HG03097 (cell line): ENCODE data around the gene ZNF525.
"Not testable (repeated sequence)": the region's sequence is repeated elsewhere in the genome, so short reads cannot be mapped to it uniquely, and the experiment has no call there.

ENCODE experiments used
- ATAC-seq: cut with Tn5 transposase; IDR thresholded peaks from one replicate; pipeline ENCODE4 v1.9.1; 2021; ENCODE audit not compliant: unreplicated experiment, low FRiP score

Gene ZNF525

GRCh38 chr19:53394974-53395839 is 29.7 kb downstream of the ZNF525 start, which contains the start of gene ZNF765:
Gene ZNF765 (plus strand): TSS chr19:53395149. CDS start chr19:53398016, 2,867 bp downstream.
- peak; percentile 92 for ATAC-seq

GRCh38 chr19:53395840-53396524 is 30.5 kb downstream of the ZNF525 start:
- not testable (repeated sequence) for ATAC-seq

DNA sequence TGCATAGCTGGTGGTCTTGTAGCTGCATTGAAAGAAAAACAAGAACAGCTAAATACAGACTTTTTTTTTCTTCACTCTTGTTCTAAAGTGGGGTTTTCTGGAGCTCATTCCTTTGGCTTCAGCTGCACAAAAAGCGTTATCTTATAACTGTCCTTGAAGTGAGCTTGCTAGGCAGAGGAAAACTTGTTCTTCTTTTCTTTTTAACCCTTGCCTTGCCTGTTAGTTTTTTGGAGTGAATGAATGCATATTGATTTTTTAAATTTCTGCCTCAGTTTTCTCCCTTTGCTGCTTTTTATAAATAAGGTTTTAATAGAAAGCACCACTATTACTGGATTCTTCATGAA is 31.0 kb downstream of the ZNF525 start:
- ATAC-seq, result no peak

DNA sequence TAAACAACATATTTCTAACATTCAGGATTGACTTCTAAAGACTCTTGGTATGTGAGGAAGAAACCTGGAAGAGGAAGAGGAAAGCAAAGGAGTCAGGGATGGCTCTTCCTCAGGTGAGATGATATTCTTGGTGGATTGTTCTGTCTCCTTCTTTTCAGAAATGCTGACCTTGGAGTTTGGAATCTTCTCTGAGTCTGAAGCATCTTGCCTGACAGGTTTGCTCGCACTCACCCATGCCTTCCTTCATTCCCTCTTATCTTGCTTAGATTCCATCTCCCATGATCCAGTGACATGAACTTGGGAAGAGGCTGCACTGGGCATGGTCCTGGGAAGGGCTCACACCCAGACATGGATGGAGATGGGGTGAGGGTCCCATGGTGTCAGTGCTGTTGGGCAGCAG is 32.4 kb downstream of the ZNF525 start:
- ATAC-seq, result not testable (repeated sequence)

GRCh38 chr19:53409505-53410204 is 44.1 kb downstream of the ZNF525 start:
- ATAC-seq, result no peak

GRCh38 chr19:53420520-53421315 is 55.2 kb downstream of the ZNF525 start:
- not testable (repeated sequence) for ATAC-seq

- no peak for ATAC-seq
Observed at GRCh38 chr19:53422551-53422950, 57.0 kb downstream of the ZNF525 start.

- ATAC-seq, result not testable (repeated sequence)
Observed at GRCh38 chr19:53423074-53423473, 57.6 kb downstream of the ZNF525 start.

GRCh38 chr19:53423680-53424079 is 58.2 kb downstream of the ZNF525 start:
- ATAC-seq, result not testable (repeated sequence)

DNA sequence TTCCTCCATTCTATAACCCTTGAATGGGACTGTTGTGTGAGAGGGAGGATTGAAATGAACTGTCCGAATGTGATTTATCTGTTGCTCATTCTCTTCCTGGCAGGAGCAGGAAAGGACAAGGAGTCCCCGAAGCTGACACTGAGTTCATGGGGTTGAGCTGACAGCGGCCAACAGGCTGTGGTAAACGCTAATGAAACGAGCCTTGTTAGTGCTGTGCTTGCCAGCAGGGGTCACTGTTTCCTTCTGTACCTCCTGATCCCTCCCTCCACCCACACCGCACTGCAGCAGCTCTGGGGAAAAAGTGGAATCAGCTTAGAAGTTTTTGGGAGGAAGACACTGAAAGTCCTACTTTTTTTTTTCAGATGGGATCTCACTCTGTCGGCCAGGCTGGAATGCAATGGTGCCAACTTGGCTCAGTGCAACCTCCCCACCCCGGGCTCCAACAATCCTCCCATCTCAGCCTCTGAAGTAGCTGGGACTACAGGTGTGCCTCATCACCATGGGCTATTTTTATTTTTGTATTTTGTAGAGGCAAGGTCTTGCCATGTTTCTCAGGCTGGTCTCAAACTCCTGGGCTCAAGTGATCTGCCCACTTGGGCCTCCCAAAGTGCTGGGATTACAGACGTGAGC is 59.6 kb downstream of the ZNF525 start:
- no peak for ATAC-seq

GRCh38 chr19:53431399-53432087 is 66.0 kb downstream of the ZNF525 start, which contains the start of gene ZNF761:
Gene ZNF761 (plus strand): TSS chr19:53431984. CDS start chr19:53447269, 15,285 bp downstream.
- ATAC-seq, result peak; percentile 98

DNA sequence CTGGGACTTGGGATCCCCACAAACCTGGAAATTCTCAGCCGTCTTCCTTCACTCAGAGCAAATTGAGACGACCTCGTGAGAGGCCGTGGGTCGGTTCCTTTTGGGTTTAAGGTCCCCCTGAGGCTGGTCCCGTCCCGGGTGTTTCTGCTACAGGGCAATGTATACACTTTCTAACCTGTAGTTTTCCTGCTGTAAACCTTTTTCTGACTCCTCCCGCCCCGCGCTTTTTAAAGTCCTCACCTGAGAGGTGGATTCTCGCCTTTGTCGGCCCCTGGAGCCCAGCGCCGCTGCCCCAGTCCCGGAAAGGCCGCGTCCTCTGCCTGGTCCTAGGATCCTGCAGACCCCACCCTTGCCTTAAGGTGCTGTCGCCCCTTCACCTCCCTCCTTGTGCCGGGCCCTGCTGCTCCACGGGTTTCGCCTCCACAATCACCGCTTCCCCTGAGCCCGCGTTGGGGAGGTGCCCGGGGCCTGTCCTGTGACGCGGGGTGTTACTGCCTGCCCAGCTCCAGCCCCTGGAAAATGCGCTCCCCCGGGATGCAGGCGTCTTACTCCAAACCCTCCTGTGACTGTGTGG is 66.7 kb downstream of the ZNF525 start:
- peak; percentile 28 for ATAC-seq
